Stimulated activated CD8-positive, alpha-beta memory T cell treated with anti-CD3 and anti-CD28 coated beads, Interleukin-7, amount 100 ng/mL, for 24 hours (primary cell): ENCODE results near the gene C22orf42.
"Not testable (repeated sequence)": the region's sequence is repeated elsewhere in the genome, so short reads cannot be mapped to it uniquely, and the experiment has no call there.

ENCODE experiments used
- DNase-seq: peaks from one replicate; pipeline ENCODE4 v3.0.0-alpha.2; 2020; ENCODE audit warnings: low read depth

The C22orf42 gene, protein sequence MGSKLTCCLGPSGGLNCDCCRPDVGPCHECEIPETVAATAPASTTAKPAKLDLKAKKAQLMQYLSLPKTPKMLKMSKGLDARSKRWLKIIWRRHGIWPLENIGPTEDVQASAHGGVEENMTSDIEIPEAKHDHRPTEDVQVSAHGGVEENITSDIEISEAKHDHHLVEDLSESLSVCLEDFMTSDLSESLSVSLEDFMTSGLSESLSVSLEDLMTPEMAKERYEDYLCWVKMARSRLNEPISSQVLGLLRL

DNA sequence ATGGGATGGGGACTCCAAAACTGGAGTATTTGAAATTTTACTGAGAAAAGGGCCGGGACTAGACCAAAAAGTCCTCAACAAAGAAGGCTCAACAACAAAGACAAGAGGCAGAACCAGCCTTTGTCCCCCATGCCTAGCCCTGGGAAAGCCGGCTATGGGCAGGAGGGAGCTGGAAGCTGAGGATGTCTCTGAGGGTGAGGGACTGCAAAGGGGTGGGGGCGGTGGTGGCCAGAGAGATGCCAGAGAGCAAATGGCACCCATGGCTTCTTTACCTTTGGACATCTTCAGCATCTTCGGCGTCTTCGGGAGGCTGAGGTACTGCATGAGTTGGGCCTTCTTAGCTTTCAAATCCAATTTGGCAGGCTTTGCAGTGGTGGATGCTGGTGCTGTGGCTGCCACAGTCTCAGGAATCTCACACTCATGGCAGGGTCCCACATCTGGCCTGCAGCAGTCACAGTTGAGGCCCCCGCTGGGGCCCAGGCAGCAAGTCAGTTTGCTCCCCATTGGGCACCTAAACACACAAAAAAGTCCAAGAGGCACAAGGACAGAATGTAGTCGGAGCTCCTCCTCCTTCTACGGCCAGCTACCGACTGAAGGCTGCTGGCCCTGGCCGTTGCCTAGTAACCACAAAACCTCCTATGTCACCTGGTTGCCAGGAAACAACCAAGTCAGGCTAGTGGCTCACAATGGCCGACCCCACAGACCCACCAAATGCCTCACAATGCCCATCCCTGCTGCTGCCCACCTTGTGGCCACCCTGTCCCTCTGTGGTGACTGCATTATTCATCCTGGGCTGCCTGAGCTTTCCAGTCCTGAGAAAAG, at the start of gene C22orf42:
TSS of gene C22orf42 (minus strand) at position 592 of the 822 bp plus-strand sequence. CDS start at position 504, 88 bp downstream.
- DNase-seq, result no peak

DNA sequence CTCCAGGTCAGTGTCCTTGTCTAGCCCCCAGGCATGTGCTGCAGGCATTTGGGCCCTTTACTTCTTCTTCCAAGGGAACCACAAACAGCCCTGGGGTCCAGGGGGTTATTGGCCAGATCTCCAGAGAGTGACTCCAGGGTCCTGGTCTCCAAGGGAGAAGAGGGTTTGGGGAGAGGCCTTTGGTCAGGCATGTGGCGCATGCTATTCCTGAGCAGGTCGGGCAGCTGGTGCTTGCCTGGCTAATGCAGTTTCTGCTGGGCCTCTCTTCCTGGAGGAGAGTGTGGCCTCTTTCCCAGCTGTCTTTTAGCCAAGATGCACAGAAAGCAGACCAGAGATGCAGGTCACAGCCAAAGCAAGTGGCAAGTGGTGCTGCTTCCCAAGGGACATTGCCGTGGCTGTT, 49.6 kb upstream of the C22orf42 start:
- no peak for DNase-seq

DNA sequence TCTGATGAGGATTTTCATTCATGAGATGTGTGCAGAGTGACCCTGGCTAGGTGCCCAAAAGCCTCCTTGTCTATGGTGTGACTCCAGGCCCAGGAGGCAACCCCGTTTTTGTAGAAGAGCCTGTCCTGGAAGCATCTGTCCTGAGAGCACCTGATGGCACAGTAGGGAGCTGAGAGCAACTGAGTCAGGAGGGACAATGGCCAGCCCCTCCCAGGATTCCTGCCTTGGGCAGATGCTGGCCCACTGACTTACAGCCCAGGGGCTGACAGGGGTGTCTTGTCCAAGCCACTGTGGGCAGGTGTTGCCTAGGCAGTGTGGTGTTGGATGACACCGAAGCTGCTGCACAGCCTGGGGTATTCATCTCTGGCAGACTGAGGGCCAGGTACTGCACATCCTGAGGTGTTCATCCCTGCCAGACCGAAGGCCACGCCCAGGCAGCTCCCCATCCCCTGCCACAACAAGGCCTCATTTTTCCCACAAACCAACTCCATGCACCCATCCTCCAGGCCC, 48.9 kb upstream of the C22orf42 start:
- no peak for DNase-seq

DNA sequence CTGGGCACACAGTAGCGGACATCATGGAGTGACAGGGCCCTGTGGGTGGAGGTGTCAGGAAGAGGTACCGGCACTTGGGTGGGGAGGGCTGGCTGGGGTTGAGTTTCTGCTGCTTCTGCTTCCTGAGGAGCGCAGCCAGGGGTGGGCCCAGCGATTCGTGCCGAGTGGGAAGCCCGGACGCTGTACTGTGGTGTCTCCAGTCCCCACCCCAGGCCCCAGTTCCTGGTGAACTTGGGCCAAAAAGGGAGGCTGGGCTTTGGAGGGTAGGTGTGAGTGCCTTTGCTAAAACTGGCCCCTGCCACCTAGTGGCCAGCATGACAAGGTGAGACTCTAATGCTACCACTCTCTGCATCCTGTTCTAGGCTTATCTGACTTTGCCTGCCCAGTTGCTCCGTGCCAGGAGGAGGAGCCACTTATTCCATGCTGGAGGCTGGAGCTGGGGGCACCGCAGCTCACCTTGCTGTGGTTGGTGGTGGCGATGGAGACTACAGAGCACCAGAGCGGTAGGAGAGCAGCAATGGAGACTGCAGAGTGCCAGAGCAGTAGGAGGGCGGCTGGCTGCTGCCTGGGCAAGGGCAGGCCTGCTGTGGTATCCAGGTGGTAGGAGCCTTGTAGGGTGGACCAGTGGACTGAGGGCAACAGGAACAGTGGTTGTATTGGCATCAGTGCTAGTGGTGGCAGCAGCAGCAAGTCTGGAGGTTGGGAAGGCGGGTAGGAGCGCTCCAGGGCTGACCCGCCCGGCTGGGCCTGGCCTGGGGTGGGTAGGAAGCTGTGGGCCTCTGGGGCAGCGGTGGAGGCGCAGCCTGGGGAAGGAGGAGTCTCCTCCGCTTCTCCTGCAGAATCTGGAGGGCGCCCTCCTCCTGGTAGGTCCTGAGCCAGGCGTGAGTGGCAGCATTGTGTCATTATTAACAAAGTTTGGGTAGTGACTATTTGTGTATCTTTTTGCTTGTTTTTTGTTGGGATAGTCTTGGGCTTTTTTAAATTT, 48.0 kb upstream of the C22orf42 start:
- DNase-seq, result no peak

DNA sequence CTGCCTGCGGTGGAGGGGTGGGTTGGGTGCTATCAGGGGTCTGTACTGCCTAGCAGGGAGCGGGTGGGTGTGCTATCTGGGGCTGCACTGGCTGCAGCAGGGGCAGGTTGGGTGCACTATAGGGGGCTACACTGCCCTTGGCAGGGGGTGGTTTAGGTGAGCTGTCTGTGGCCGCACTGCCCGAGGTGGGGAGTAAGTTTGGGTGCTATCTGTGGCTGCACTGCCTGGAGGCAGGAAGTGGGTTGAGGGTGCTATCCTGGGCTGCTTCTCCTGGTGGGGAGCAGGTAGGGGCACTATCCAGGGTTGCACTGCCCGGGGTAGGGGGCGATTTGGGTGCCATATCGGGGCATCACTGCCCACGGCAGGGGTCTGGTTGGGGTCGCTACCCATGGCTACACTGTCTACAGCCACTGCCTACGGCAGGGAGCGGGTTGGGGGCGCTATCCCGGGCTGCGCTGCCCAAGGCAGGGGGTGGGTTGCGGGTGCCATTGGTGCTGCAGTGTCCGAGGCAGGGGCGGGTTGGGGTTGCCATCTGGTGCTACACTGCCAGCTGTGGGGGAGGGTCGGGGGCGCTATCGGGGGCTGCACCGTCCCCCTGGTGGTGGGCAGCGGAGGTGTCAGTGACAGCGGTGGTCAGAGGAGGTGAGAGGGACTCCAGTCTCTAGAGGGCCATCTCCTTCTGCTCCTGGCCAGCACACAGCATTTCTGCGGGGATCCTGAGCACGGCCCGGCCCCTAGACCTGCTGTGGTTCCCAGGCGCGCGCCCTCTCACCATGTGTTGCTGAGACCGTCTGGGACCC, 47.1 kb upstream of the C22orf42 start:
- no peak for DNase-seq

DNA sequence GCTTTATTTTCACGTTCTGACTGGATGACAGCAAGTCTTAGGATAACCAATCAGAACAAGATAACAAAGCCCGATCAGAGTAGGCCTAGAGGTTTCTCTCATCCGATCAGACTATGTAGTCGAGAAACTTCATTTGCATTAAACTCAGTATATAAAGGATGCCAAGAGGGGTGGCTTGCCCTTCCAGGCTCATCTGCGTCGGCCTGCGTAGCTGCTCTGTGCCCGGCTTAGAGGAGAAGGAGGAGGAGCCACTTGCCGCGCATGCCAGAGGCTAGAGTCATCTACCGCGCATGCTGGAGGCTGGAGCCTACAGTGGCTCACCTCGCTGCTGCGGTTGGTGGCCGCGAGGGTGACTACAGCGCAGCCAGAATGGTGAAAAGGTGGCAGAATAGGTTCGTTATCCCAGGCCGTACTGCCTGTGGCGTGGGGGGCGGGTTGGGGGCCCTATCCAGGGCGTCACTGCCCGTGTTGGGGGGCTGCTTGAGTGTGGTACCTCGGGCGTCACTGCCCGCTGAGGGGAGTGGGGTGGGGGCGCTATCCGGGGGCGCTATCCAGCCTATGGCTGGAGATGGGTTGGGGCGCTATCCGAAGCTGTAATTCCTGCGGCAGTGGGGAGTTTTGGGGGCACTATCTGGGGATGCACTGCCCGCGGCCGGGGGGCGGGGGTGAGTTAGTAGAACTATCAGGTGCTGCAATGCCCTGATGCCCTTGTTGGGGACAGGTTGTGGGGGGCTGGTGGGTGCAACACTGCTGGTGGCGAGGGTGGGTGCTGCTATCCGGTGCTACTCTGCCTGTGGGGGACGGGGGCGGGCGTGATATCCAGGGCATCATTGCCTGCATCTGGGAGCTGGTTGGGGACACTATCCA, 46.0 kb upstream of the C22orf42 start, which contains the start of gene RFPL2:
TSS of gene RFPL2 (minus strand) at position 218 of the 867 bp plus-strand sequence. CDS start 2,622 bp downstream, outside the sequence.
- DNase-seq, result no peak

DNA sequence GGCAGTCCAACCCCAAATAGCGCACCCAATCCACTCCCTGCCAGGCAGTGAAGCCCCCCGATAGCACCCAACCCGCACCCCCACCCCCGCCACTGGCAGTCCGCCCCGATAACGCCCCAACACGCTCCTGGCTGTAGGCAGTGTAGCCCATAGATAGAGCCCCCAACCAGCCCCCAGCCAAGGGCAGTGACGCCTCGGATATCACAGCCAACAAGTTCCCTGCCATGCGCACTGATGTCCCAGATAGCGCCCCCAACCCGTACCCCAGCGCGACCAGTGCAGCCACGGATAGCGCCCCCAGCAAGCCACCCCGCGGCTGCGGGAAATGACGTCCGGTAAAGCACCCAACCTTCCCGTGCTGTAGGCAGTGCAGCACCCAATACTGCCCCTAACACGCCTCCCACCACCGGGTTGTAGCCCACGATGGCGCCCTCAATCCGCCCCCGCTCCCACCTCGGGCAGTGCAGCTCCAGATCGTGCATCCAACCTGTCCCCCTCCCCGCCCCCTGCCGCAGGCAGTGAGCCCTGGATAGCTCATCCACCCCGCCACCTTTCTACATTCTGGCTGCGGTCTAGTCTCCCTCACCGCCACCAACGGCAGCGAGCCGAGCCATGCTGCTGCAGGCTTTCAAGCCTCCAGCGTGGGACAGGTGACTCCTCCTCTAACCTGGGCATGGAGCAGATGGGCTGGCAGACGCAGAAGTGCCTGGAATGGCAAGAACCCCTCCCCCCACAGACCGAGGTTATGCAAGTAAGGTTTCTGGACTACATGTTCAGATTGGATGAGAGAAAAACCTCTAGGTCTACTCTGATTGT, 45.1 kb upstream of the C22orf42 start:
- no peak for DNase-seq

DNA sequence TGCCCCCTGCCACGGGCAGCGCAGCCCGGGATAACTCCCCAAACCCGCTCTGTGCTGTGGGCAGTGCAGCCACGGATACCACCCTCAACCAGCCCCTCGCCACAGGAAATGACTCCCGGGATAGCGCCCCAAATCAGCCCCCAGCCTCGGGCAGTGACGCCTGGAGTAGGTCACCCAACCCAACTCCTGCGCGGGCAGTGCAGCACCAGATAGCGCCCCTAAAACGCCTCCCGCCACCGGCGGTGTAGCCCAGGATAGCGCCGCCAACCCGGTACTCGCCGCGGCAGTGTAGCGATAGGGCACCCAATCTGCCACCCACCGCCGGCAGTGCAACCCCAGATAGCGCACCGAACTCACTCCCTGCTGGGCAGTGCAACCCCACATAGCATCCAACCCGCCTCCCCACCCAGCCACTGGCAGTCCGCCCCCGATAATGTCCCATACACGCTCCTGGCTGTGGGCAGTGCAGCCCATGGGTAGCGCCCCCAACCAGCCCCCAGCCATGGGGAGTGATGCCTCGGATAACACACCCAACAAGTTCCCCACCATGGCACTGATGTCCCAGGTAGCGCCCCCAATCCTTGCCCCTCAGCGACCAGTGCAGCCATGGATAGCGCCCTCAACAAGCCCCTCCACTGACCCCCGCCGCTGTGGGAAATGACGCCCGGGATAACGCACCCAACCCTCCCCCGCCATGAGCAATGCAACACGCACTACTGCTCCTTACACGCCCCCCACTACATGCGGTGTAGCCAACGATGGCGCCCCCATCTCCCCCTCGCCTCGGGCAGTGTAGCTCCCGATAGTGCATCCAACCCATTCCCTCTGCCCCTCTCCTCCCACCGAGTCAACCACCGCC, 44.3 kb upstream of the C22orf42 start:
- DNase-seq, result no peak

DNA sequence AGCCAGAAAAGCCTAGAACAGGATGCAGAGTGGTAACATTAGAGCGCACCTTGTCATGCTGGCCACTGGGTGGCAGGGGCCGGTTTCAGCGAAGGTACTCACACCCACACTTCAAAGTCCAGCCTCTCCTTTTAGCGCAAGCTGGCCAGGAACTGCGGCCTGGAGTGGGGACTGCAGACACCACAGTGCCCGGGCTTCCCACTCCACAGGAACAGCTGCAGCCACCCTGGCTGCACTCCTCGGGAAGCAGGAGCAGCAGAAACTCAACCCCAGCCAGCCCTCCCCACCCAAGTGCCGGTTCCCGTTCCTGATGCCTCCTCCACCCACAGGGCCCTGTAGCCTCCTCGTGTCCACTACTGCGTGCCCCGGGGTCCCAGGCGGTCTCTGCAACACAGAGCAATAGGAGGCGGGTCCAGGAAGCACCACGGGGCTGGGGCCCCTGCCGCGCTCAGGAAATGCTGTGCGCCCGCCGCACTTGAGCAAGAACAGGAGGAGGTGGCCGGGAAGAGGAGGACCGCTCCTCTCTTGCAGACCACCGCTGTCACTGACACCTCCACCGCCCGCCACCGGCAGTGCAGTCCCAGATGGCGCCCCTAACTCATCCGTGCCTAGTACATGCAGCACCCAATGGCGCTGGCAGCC, 43.6 kb upstream of the C22orf42 start:
- no peak for DNase-seq

DNA sequence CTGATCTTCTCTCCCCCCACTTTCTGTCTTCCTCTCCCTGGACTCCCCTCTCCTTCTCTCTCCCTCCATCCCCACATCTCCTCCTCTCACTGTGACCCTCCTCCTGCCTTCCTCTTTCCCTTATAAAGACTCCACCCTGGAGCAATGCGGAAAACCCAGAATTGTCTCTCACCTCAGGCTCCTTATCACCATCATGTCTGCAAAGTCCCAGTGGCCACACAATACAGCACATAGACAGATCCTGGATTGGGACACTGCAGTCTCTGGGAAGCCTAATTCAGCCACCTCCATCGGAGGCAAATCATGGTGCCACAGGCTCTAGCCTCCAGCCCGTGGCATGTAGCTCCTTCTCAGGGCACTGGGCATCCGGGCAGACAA, 43.0 kb upstream of the C22orf42 start:
- no peak for DNase-seq

DNA sequence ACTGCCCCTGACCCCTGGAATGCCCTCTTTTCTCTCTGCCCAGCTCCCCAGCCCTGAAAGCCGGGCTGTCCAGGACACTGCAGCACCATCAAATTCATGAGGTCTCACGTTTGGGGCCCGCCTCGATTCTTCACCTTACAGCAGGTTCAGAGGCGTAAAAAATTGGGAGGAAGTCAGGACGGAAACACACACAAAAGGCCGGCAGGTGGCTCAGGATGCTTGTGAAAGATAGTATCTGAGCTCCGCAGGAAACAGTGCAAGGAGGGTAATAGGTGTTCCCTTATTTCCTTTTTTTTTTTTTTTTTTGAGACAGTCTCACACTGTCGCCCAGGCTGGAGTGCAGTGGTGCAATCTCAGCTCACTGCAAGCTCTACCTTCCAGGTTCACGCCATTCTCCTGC, 41.6 kb upstream of the C22orf42 start:
- DNase-seq, result no peak

DNA sequence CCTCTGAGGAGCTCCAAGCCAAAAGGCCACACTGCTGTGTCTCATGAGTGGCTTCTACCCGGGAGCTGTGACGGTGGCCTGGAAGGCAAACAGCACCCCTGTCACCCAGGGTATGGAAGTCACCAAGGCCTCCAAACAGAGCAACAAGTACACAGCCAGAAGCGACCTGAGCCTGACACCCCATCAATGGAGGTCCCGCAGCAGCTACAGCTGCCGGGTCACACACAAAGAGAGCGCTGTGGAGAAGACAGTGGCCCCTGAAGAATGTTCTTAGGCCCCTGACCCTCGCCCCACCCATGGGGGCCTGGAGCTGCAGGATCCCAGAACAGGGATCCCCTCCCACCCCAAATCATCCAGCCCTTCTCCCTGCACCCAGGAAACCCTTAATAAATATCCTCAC, 40.9 kb upstream of the C22orf42 start:
- no peak for DNase-seq

DNA sequence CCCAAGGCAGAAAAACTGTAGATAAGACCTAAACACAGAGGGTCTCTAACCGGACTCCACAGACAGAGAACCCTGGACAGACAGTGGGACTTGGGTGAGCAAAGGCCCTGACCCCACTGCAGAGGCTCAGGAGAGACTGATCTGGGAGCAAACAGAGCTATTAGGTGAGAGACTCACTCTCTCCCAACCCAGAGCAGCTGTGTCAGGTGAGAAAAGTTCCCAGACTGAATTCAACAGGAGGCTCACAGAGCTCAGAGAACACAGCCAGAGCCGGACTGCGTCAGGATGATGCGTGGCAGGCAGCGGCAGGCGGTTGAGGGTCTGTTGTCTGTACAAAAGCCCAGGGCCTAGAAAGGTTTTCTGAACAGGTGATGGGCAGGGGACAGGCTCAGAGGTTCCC, 40.2 kb upstream of the C22orf42 start:
- no peak for DNase-seq

DNA sequence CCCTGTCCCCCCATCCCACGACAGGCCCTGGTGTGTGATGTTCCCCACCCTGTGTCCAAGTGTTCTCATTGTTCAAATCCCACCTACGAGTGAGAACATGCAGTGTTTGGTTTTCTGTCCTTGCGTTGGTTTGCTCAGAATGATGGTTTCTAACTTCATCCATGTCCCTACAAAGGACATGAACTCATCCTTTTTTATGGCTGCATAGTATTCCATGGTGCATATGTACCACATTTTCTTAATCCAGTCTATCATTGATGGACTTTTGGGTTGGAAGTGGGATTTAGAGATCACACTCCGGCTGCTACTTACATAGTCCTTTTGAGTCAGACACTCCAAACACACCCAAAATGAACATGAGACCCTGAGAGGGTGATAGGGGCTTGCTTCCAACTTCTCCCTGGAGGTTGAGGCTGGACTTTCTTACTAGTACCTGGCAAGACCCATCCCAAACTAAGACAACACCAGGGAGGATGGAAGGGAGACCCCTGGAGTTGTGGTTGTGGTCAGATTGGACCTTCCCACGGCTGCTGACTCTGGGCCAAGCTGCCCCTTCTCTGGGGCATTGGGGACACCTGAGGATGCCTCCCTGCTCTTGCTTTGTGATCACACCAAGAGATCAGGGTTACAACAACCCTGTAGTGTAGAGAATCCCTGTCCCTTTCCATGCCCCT, 38.6 kb upstream of the C22orf42 start:
- DNase-seq, result not testable (repeated sequence)

DNA sequence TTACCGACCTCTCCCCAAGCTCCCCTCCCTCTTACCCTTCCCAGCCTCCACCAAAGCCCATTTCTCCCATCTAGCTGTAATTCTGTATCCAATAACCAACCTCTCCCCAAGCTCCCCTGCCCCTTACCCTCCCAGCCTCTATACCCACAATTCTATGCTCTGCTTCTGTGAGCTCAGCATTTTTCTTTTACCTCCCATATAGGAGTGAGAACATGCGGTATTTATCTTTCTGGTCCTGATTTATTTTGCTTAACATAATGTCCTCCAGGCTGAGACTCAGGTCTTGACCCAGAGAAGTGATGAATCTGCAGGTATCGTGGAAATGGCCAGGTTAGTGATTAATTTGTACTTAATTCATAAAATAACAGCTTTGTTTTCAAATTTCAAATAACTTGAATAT, 36.8 kb upstream of the C22orf42 start:
- DNase-seq, result not testable (repeated sequence)

DNA sequence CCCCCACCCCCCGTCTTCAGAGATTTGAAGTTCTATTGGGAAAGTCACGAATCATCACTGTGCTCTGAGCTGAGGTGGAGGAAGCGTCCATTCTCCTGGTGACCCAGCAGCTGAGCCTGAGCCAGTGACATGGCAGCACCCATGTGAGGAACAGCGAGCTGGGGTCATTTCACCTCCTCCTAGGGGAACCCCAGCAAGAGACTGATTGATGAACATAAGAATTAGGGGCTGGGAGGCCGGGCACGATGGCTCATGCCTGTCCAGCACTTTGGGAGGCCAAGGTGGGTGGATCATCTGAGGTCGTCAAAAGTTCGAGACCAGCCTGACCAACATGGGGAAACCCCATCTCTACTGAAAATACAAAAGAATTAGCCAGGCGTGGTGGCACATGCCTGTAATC, 34.2 kb upstream of the C22orf42 start:
- not testable (repeated sequence) for DNase-seq

DNA sequence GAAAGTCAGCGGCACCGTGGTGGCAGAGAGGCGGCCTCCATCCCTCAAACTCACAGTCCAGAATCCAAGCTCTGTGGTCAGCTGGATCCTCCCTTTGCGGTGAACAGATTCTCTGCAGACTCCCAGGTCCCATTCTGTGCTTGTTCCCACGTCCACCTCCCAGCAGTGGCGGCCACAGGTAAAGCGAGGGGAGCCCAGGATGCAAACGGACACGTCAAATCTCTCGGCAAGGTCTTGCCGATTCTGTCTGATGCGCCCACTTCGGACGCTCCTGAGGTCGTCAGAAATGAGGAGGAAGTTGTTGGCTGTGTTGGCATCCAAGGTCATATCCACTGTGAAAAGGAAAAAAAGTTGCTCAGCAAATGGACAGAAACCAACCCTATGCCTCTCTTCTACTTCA, 31.9 kb upstream of the C22orf42 start:
- DNase-seq, result not testable (repeated sequence)
